ENCODE measurements around the gene CNDP2.
"Not testable (repeated sequence)": the region's sequence is repeated elsewhere in the genome, so short reads cannot be mapped to it uniquely, and the experiment has no call there.

CNDP2 gene

GRCh38 chr18:74519320-74520095, 23.3 kb downstream of the CNDP2 start:
- TF ChIP-seq CTCF (IDR thresholded peaks at IDR 0.05; ENCODE audit: control insufficient read depth, insufficient read depth, low read depth, low read length, missing control alignments), result no peak
- no peak for DNase-seq (ENCODE audit: low read depth)
- H3K4me3 ChIP-seq (ENCODE audit: control insufficient read depth, low read depth, low read length), result no peak overlapping the region

- H3K4me3 ChIP-seq (ENCODE audit: control insufficient read depth, low read depth, low read length), result no peak overlapping the region
- no peak for TF ChIP-seq CTCF (IDR thresholded peaks at IDR 0.05; ENCODE audit: control insufficient read depth, insufficient read depth, low read depth, low read length, missing control alignments)
- DNase-seq (ENCODE audit: low read depth), result no peak
Measured at GRCh38 chr18:74520096-74520833, 24.1 kb downstream of the CNDP2 start.

- DNase-seq (ENCODE audit: low read depth), result no peak
- no peak for TF ChIP-seq CTCF (IDR thresholded peaks at IDR 0.05; ENCODE audit: control insufficient read depth, insufficient read depth, low read depth, low read length, missing control alignments)
- H3K4me3 ChIP-seq (ENCODE audit: control insufficient read depth, low read depth, low read length), result no peak overlapping the region
Measured at GRCh38 chr18:74521068-74521725, 25.0 kb downstream of the CNDP2 start.

GRCh38 chr18:74522635-74523548, 26.7 kb downstream of the CNDP2 start:
- no peak overlapping the region for H3K4me3 ChIP-seq (ENCODE audit: control insufficient read depth, low read depth, low read length)
- no peak for DNase-seq (ENCODE audit: low read depth)
- TF ChIP-seq CTCF (IDR thresholded peaks at IDR 0.05; ENCODE audit: control insufficient read depth, insufficient read depth, low read depth, low read length, missing control alignments), result no peak

- DNase-seq (ENCODE audit: low read depth), result no peak
- no peak for TF ChIP-seq CTCF (IDR thresholded peaks at IDR 0.05; ENCODE audit: control insufficient read depth, insufficient read depth, low read depth, low read length, missing control alignments)
- H3K4me3 ChIP-seq (ENCODE audit: control insufficient read depth, low read depth, low read length), result no peak overlapping the region
Measured at GRCh38 chr18:74524097-74524496, 27.9 kb downstream of the CNDP2 start.

- DNase-seq (ENCODE audit: low read depth); H3K4me3 ChIP-seq (ENCODE audit: control insufficient read depth, low read depth, low read length): not testable (repeated sequence)
Measured at GRCh38 chr18:74524915-74525314, 28.8 kb downstream of the CNDP2 start.

Data from AG09309 (cell line).